H1 (cell line): ENCODE data around the gene ADGRG7.

Source experiments
- EP300 ChIP-seq, 2 experiments: IDR thresholded peaks; 1 replicate in 1 of 2; 2 replicates in 1 of 2; pipeline ENCODE4 v1.6.1; 2011 to 2012; ENCODE audit warnings: low read depth in 2 of 2, low read length in 2 of 2, mild to moderate bottlenecking in 2 of 2, borderline replicate concordance in 1 of 2, inconsistent platforms in 1 of 2, moderate library complexity in 1 of 2
- EZH2 ChIP-seq: fragments of 200-600 bp; sonication (generic); IDR thresholded peaks from 2 replicates; pipeline ENCODE4 v1.7.1; 2012; ENCODE audit warnings: low read depth, mild to moderate bottlenecking, moderate library complexity, low read length, inconsistent platforms; ENCODE audit not compliant: severe bottlenecking
- GABPA ChIP-seq: IDR thresholded peaks from 2 replicates; pipeline ENCODE4 v1.6.1; 2011; ENCODE audit warnings: mild to moderate bottlenecking, low read length, moderate library complexity, borderline replicate concordance; ENCODE audit not compliant: insufficient read depth
- HDAC2 ChIP-seq, 2 experiments: fragments of 300-600 bp in 1 of 2; sonication (generic) in 1 of 2; IDR thresholded peaks; 2 replicates each; pipeline ENCODE4 v1.6.1; 2011 to 2012; ENCODE audit warnings: low read depth in 2 of 2, low read length in 2 of 2, mild to moderate bottlenecking in 2 of 2, moderate library complexity in 2 of 2, borderline replicate concordance in 1 of 2, inconsistent platforms in 1 of 2
- KDM1A ChIP-seq: fragments of 200-600, 300-600 bp; sonication (generic); IDR thresholded peaks from 2 replicates; pipeline ENCODE4 v1.7.1; 2016; ENCODE audit warnings: mild to moderate bottlenecking, low read length, borderline replicate concordance
- POLR2A ChIP-seq, 2 experiments: IDR thresholded peaks; 1 replicate in 1 of 2; 2 replicates in 1 of 2; pipeline ENCODE4 v1.6.1; 2011; ENCODE audit warnings: low read depth in 2 of 2, low read length in 2 of 2, mild to moderate bottlenecking in 2 of 2; ENCODE audit errors: control extremely low read depth in 1 of 2
- POLR2AphosphoS5 ChIP-seq: IDR thresholded peaks from 2 replicates; pipeline ENCODE4 v1.6.1; 2011; ENCODE audit warnings: low read depth, low read length
- RAD21 ChIP-seq, 2 experiments: IDR thresholded peaks in 1 of 2; conservative IDR thresholded peaks in 1 of 2; 2 replicates each; pipeline ENCODE4 v1.6.1; 2011; ENCODE audit warnings: low read depth in 2 of 2, low read length in 2 of 2, improper control_type of control experiment in 1 of 2, inconsistent platforms in 1 of 2, mild to moderate bottlenecking in 1 of 2, moderate library complexity in 1 of 2
- RFX5 ChIP-seq: IDR thresholded peaks from 2 replicates; pipeline ENCODE4 v1.6.1; 2011; ENCODE audit warnings: low read depth, low read length, improper control_type of control experiment, borderline replicate concordance
- SP1 ChIP-seq: IDR thresholded peaks from 2 replicates; pipeline ENCODE4 v1.6.1; 2011; ENCODE audit warnings: low read depth, low read length
- TAF1 ChIP-seq: IDR thresholded peaks from 2 replicates; pipeline ENCODE4 v1.6.1; 2011; ENCODE audit warnings: mild to moderate bottlenecking, low read depth, low read length
- TCF12 ChIP-seq: IDR thresholded peaks from 2 replicates; pipeline ENCODE4 v1.6.1; 2011; ENCODE audit warnings: low read depth, mild to moderate bottlenecking, low read length
- TF ChIP-seq, protein P1 (sequence below), 3 experiments: IDR thresholded peaks; 1 replicate in 2 of 3; 2 replicates in 1 of 3; pipeline versions ENCODE4 v1.5.1 to v1.6.1; 2011; ENCODE audit warnings: low read length in 3 of 3, mild to moderate bottlenecking in 3 of 3, inconsistent platforms in 2 of 3, low read depth in 1 of 3, moderate library complexity in 1 of 3; ENCODE audit not compliant: insufficient read depth in 1 of 3; ENCODE audit errors: control extremely low read depth in 1 of 3
- TF ChIP-seq, protein P2 (sequence below): IDR thresholded peaks from 2 replicates; pipeline ENCODE4 v1.6.1; 2012; ENCODE audit warnings: low read length, inconsistent platforms

DNA sequence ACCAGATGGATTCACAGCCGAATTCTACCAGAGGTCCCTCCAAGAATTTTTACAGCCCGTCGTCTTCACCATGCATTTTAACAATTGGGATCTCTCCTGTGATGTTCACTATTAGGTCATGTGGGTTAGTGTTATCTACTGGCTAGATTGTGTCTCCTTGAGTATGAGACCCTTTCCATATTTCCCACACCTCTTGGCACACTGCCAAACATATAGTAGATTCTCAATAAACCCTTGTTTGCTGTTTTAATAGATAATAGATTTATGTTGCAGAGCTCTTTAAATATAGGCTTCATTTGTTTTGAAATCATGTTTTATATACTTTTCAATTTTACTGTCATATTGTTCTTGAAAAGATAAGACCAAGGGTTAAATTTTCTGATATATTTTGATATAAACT, 34.9 kb upstream of the ADGRG7 start:
- TF ChIP-seq, protein P1, sequence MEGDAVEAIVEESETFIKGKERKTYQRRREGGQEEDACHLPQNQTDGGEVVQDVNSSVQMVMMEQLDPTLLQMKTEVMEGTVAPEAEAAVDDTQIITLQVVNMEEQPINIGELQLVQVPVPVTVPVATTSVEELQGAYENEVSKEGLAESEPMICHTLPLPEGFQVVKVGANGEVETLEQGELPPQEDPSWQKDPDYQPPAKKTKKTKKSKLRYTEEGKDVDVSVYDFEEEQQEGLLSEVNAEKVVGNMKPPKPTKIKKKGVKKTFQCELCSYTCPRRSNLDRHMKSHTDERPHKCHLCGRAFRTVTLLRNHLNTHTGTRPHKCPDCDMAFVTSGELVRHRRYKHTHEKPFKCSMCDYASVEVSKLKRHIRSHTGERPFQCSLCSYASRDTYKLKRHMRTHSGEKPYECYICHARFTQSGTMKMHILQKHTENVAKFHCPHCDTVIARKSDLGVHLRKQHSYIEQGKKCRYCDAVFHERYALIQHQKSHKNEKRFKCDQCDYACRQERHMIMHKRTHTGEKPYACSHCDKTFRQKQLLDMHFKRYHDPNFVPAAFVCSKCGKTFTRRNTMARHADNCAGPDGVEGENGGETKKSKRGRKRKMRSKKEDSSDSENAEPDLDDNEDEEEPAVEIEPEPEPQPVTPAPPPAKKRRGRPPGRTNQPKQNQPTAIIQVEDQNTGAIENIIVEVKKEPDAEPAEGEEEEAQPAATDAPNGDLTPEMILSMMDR (IDR thresholded peaks at IDR 0.05; ENCODE audit: control extremely low read depth in 1 of 3, insufficient read depth in 1 of 3, low read depth in 1 of 3, low read length in 3 of 3): no peak
- TF ChIP-seq KDM1A (no peak), POLR2A (IDR thresholded peaks at IDR 0.05; ENCODE audit: control extremely low read depth in 1 of 2, low read depth in 2 of 2, low read length in 2 of 2) (no peak), EP300 (IDR thresholded peaks at IDR 0.05; ENCODE audit: borderline replicate concordance in 1 of 2, low read depth in 2 of 2, low read length in 2 of 2) (no peak), SP1 (no peak), RFX5 (no peak), TCF12 (no peak), EZH2 (no peak), POLR2AphosphoS5 (no peak), GABPA (no peak), TAF1 (no peak), RAD21 (IDR thresholded peaks at IDR 0.05 in 1 of 2, conservative IDR thresholded peaks at IDR 0.05 in 1 of 2; ENCODE audit: low read depth in 2 of 2, low read length in 2 of 2) (no peak), HDAC2 (IDR thresholded peaks at IDR 0.05; ENCODE audit: borderline replicate concordance in 1 of 2, low read depth in 2 of 2, low read length in 2 of 2) (no peak)
- TF ChIP-seq, protein P2, sequence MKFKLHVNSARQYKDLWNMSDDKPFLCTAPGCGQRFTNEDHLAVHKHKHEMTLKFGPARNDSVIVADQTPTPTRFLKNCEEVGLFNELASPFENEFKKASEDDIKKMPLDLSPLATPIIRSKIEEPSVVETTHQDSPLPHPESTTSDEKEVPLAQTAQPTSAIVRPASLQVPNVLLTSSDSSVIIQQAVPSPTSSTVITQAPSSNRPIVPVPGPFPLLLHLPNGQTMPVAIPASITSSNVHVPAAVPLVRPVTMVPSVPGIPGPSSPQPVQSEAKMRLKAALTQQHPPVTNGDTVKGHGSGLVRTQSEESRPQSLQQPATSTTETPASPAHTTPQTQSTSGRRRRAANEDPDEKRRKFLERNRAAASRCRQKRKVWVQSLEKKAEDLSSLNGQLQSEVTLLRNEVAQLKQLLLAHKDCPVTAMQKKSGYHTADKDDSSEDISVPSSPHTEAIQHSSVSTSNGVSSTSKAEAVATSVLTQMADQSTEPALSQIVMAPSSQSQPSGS: no peak
